Cerebellar nuclear complex (tissue), 1 donor: ENCODE data around the gene SNX4.
A peak's percentile ranks its signal among the peaks of the same experiment; 100 is the strongest.
"Not testable (repeated sequence)": the region's sequence is repeated elsewhere in the genome, so short reads cannot be mapped to it uniquely, and the experiment has no call there.

Experiments
- DNase-seq, 2 experiments: peaks; one replicate each; lab custom pipeline; 2025; lab: John Stamatoyannopoulos, UW

Gene SNX4

DNA sequence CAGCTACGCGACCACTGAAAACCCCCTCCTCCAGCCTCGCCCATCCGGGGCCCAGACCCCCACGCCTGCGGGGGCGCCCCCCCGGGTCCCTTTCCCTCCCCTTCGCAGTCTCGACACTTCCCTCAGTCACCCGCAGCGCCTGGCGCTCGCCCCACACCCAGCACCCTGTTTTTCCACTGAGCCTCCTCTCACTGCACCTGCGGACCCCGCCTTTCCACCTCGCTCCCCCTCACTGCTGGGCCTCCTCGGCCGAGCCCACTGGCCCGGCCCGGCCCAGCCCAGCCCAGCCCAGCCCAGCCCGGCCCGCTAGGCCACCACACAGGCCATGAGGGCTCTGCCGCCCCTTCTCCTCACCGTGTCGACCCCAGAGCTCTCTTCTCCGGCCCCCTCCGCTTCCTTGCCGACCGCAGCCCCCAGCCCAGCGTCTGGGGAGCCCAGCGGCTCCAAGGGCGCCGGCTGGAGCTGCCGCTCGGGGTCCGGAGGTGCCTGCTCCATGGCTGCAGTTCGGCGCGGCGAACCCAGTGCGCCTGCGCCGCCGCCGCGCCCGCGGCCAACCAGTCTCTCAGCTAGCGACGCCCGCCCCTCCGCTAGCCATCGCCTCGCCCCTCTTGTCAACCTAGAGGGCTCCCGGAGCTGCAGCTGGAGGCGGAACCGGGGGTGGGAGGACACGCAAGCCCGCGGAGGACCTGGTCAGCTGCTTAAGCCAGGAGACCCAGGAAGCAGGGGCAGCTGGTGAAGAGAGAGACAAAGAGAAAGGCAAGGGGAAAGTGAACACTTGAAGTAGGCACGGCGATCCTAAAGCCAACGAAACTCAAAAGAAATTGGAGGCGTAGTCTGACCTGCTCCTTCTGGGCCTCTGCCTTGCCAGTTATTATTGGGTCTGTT, at the start of gene SNX4:
SNX4 (minus strand) TSS at position 525 of the 885 bp plus-strand sequence; CDS start at position 495, 30 bp downstream.
- peak; percentile 51 to 72 for DNase-seq

DNA sequence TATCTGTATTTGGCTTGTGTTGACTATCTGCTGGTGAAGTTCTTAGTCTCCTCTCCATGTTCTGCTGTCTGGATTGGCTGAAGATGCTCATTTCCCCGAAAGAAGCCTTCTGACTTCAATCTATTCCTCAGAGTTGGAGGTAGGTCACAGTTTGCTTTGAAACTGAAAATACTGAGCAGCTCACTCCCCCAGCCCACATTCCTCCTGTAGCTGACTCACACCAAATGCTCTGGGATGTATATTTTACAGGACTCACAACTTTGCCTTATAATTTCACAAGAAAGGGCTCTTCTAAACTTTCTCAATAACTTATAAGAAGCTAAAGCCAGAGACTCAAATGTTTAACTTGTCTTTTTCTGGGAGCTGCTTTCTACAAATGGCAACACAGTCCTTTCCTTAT, 36.3 kb upstream of the SNX4 start:
- DNase-seq: no peak

DNA sequence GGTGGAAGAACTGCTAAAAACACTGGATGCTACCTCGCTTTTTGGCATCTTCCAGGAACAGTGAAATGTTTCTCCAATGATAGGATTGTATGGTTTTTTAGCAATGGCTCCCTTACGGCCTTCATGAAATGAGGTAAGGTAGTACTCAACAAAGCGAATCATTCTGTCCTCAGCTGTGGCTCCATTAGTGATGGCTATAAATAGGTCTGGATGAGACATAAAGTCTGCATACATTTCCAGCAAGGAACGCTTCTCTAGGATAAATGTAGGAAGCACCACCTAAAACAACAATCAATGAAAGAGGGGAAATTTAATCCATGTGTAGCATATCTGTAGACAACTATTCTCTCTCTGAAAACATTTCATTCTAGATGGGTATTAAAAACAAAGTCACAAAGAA, 32.4 kb upstream of the SNX4 start:
- DNase-seq: no peak

- DNase-seq: no peak
Observed at GRCh38 chr3:125528920-125529319, 8.9 kb upstream of the SNX4 start.

DNA sequence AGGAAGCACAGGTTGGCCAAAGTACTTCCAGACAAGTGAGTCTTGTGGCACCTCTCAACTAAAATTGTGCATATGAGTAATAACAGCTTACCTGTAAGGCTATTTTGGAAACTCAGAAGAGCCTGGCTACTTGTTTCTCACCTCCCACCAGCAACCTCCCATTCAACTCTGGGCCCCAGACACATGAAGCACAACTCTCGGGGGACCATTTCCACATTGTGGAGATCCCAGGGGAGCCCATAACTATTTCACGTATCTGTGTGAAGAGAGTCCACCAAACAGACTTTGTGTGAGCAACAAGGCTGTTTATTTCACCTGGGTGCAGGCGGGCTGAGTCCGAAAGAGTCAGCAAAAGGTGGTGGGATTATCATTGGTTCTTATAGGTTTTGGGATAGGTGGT, 5.2 kb upstream of the SNX4 start:
- no peak for DNase-seq

- not testable (repeated sequence) for DNase-seq
Observed at GRCh38 chr3:125520563-125520919, 539 bp upstream of the SNX4 start.

- no peak for DNase-seq
Observed at GRCh38 chr3:125515421-125515820, 4.6 kb downstream of the SNX4 start.

DNA sequence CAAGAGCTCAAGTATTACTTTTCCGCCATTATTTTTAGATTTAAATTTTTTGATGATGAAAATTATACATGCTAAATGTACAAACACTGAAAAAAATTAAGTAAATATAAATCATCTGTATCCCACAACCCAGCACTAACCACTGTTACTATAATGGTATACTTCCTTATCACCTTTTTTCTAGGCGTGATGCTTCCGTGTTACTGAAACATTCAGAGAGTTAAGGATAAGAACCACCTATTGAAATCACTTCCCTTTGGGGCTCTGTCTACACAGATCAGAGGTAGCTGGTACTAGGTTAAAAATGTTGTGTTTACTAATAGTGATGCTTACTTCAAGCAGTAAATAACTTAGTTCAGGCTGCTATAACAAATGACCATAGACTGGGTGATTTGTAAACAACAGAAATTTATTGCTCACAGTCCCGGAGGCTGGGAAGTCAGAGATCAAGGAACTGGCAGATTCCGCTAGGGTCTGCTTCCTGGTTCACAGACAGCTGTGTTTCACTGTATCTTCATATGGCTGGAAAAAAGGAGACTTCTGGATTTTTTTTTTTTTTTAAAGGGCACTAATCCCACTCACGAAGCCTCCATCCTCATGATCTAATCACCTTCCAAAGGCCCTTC, 6.4 kb downstream of the SNX4 start:
- DNase-seq: no peak

- no peak for DNase-seq
Observed at GRCh38 chr3:125512135-125512920, 7.7 kb downstream of the SNX4 start.

GRCh38 chr3:125511420-125512118, 8.4 kb downstream of the SNX4 start:
- no peak for DNase-seq

DNA sequence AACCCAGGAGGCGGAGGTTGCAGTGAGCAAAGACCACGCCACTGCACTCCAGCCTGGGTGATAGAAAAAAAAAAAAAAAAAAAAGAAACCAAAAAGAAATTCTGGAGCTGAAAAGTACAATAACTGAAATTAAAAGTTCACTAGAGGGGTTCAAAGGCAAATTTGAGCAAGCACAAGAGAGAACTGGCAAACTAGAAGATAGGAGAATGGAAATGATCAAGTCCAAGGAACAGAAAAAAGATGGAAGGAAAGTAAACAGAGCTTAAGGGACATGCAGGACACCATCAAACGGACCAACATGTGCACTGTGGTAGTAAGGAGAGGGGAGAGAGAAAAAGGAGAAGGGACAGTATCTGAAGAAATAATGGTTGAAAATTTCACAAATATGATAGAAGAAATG, 12.9 kb downstream of the SNX4 start:
- no peak for DNase-seq

GRCh38 chr3:125498630-125499029, 21.4 kb downstream of the SNX4 start:
- no peak for DNase-seq

DNA sequence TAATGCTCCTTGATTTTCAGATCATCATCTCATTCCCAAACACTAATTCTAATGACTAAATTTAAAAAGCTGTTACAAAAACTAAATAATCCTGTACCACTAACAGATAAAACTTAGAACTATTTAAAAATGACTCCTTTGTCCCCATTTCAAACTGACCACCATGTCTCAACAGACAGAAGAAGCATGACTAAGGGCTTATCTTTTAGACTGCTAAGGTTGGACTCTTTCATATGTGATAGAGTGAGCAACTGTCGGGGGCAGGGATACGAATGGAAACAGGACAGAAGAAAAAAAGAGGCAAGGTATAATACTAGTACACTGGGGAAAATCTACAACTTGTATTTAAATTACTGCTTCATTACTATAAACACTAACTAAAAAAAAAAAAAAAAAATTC, 23.3 kb downstream of the SNX4 start:
- DNase-seq: no peak

DNA sequence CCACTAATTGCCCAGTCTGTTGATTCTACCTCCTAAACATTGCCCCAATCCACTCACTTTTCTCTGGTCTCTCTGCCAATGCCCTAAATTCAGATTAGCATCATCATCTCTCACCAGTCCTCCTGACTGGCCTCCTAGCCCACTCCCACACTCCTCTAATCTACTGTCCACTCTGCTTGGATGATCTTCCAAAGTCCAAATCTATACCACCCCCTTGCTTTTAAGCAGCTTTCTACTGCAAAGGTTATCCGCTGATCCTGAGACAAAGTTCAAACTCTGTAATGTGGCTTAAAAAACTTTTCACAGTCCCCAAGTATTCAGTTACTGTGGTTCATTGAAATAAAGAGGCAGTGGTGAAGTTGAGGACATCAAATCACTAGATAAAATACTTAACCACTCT, 37.6 kb downstream of the SNX4 start:
- no peak for DNase-seq

- no peak for DNase-seq
Observed at GRCh38 chr3:125481786-125482185, 38.2 kb downstream of the SNX4 start.

GRCh38 chr3:125481375-125481759, 38.6 kb downstream of the SNX4 start:
- DNase-seq: not testable (repeated sequence)

DNA sequence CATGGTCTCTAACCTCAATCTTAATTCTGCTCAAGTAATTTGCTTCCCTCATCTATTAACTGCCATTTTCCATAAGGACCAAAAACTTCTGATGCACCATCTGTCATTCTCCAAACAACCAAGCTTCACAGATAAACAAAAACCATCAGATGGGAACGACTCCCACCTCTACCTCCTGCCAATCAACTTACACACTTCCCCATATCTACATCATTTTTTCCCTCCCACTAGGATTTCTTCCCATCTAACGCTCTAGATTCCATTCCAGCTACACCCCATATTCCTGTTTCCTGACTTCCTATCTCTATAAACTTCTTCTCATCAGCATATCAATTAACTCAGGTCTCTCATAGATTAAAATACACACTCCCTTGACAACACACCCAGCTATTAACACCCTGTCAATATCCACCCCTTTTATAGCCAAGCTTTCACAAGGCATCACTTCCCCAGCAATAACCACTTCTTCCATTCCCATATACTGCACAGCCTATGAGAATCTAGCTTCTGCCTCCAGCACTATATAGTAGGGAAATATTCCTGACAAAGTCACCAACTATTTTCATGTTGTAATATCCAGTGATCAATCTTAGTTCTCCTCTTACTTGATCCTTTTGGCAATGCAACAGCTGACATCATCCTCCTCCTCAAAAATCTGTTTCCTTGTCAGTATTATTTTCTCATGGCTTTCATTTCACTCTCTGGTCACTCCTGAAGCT, 39.2 kb downstream of the SNX4 start:
- DNase-seq: no peak

GRCh38 chr3:125479091-125479490, 40.9 kb downstream of the SNX4 start:
- no peak for DNase-seq

DNA sequence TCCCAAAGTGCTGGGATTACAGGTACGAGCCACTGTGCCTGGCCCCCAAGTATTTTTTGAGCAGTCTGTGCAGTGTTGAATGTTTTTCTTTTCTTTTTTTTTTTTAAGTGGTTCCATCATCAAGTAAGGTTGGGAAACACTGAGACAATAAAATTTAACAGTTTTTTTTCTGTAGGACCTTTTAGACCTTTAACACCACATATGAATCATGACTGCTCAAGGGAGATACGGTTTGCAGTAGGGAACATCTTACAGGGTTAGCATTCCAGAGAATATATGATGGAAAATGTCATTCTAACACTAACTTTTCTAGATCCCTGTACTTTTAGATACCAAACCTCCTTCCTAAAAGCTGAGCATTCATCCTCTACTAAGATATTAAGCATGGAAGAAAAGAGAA, 41.7 kb downstream of the SNX4 start:
- DNase-seq: no peak

DNA sequence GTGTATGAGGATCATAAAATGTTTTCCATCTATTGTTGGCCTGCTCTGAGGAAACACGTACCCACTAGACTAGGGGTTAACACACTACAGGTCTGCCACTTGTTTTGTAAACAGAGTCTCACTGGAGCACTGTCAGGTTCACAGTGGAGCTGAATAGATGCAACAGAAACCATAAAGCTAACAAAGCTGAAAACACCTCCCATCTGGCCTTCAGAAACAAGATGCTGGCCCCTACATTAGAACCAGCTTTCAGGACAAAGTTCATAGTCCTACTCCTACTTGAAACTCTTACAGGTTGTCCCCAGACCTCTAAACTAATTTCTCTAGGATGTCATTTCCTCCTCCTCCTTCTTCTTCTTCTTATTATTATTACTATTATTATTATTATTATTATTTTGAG, 42.3 kb downstream of the SNX4 start:
- no peak for DNase-seq

- no peak for DNase-seq
Observed at GRCh38 chr3:125470671-125471070, 49.3 kb downstream of the SNX4 start.
